ENCODE data around the gene BEND5. TPM values are rescaled to one million over a fixed set of nuclear protein-coding genes. Genes with fewer than 3 reads are reported as not detected.

The BEND5 gene
- total and polyA plus RNA-seq, 2 of the 4 experiments (the other 2 are of a cell fraction) = 1.1 to 1.3 TPM

- Histone ChIP-seq H3K27ac (ENCODE audit: insufficient read depth, low read length) (no peak overlapping the region), H3K56ac (ENCODE audit: extremely low read depth, insufficient read depth, low read length) (no peak overlapping the region), H2AK9ac (replicated peaks; ENCODE audit: low read depth, low read length, poor library complexity) (no peak overlapping the region), H3K9me1 (ENCODE audit: insufficient read depth, low read length) (no peaks in the 10 kb centered on the region), H2BK15ac (ENCODE audit: low read depth, low read length) (no peak overlapping the region), H3K14ac (replicated peaks; ENCODE audit: low read depth, low read length) (no peak overlapping the region), H4K5ac (ENCODE audit: low read depth, low read length) (no peak overlapping the region), H4K91ac (ENCODE audit: insufficient read depth, low read depth, low read length) (no peak overlapping the region), H2AK5ac (ENCODE audit: low read depth, low read length) (no peak overlapping the region), H4K8ac (ENCODE audit: low read depth in 2 of 2, low read length in 2 of 2) (no peak overlapping the region), H3K23ac (ENCODE audit: low read depth, low read length) (no peak overlapping the region), H2BK5ac (ENCODE audit: low read depth, low read length, poor library complexity, severe bottlenecking) (no peak overlapping the region), H2BK20ac (ENCODE audit: low read depth, low read length) (no peak overlapping the region), H3K9ac (ENCODE audit: low read depth, low read length) (no peak overlapping the region), H3K36me3 (ENCODE audit: control insufficient read depth, insufficient read depth, low read length) (no peaks in the 10 kb centered on the region), H3K4ac (ENCODE audit: low read depth, low read length) (no peak overlapping the region), H2AFZ (replicated peaks; ENCODE audit: low read length, poor library complexity) (no peak overlapping the region), H3K18ac (ENCODE audit: low read depth, low read length) (no peak overlapping the region), H2BK120ac (ENCODE audit: low read depth, low read length) (no peak overlapping the region), H3K79me1 (ENCODE audit: low read depth in 1 of 2, low read length in 2 of 2) (no peaks in the 10 kb centered on the region), H4K20me1 (ENCODE audit: insufficient read depth, low read length) (no peaks in the 10 kb centered on the region), H3K4me1 (ENCODE audit: control insufficient read depth, insufficient read depth, low read length) (no peaks in the 10 kb centered on the region), H3K4me2 (ENCODE audit: low read depth, low read length) (no peak overlapping the region), H3K27me3 (ENCODE audit: control insufficient read depth, insufficient read depth, low read length) (no peaks in the 10 kb centered on the region; the same call in 1 of the 2 replicates), H3K4me3 (ENCODE audit: insufficient read depth, low read depth, low read length) (no peak overlapping the region), H3K9me3 (ENCODE audit: control insufficient read depth, insufficient read depth, low read length) (no peaks in the 10 kb centered on the region)
- BruUV-seq (replicated peaks) = no TSS peak
- TF ChIP-seq BHLHE40 (IDR thresholded peaks at IDR 0.05; ENCODE audit: low read depth, low read length) (no peak), RFX5 (IDR thresholded peaks at IDR 0.05; ENCODE audit: low read depth, low read length) (no peak), NFE2L2 (IDR thresholded peaks at IDR 0.05; ENCODE audit: low read depth, low read length) (no peak), MAFK (IDR thresholded peaks at IDR 0.05; ENCODE audit: low read depth, low read length) (no peak), CEBPB (IDR thresholded peaks at IDR 0.05; ENCODE audit: low read depth, low read length) (no peak), RCOR1 (IDR thresholded peaks at IDR 0.05; ENCODE audit: insufficient replicate concordance, low read length) (no peak), RAD21 (IDR thresholded peaks at IDR 0.05; ENCODE audit: low read length) (no peak), CTCF (conservative IDR thresholded peaks at IDR 0.05; ENCODE audit: low read depth, low read length) (no peak), CHD1 (IDR thresholded peaks at IDR 0.05; ENCODE audit: low read depth, low read length) (no peak), POLR2A (IDR thresholded peaks at IDR 0.05; ENCODE audit: low read depth, low read length) (no peak), USF2 (IDR thresholded peaks at IDR 0.05; ENCODE audit: low read depth, low read length) (no peak)
- in situ Hi-C loops (cut with MboI; ENCODE audit: low sequenced_read_pairs) = loop anchor here (25.0 kb wide), 1 partner anchor 579 kb away; no protein-coding TSS in a partner anchor
- 22% methylated on average over 1 of the region's 5 CpGs; no CpG with 5 or more reads in 1 of the 2 experiments for WGBS, 2 experiments (ENCODE audit: extremely low coverage in 2 of 2, insufficient read length in 1 of 2)
- DNase-seq (no peak), ATAC-seq (ENCODE audit: low read depth) (no peak)
- POLR2A ChIA-PET (ENCODE audit: unreplicated experiment) = no interaction called here
- dilution Hi-C loops (cut with HindIII; ENCODE audit: low sequenced_read_pairs, unreplicated experiment) = no loop called here
- intact Hi-C loops (cut with micrococcal nuclease) = no loop called here
- CTCF ChIA-PET = no interaction called here
These were observed 85.2 kb downstream of the BEND5 start for GRCh38 chr1:48691429-48692001.
